ENCODE results near the gene NCF2.

NCF2 gene

GRCh38 chr1:183548116-183548515, 42.1 kb downstream of the NCF2 start:
- no peak for DNase-seq

- no peak for DNase-seq
Measured at GRCh38 chr1:183546427-183546826, 43.8 kb downstream of the NCF2 start.

GRCh38 chr1:183544598-183545297, 45.5 kb downstream of the NCF2 start:
- no peak for DNase-seq

- DNase-seq, result no peak
Measured at GRCh38 chr1:183543619-183544204, 46.5 kb downstream of the NCF2 start.

- no peak for DNase-seq
Measured at GRCh38 chr1:183537405-183537804, 52.9 kb downstream of the NCF2 start.

- no peak for DNase-seq
Measured at GRCh38 chr1:183533617-183534174, 56.6 kb downstream of the NCF2 start.

- no peak for DNase-seq
Measured at GRCh38 chr1:183528577-183528976, 61.7 kb downstream of the NCF2 start.

- no peak for DNase-seq
Measured at GRCh38 chr1:183522104-183522503, 68.2 kb downstream of the NCF2 start.

- no peak for DNase-seq
Measured at GRCh38 chr1:183520379-183520778, 69.9 kb downstream of the NCF2 start.

- no peak for DNase-seq
Measured at GRCh38 chr1:183517401-183517800, 72.9 kb downstream of the NCF2 start.

GRCh38 chr1:183516725-183517124, 73.5 kb downstream of the NCF2 start:
- no peak for DNase-seq

GRCh38 chr1:183515002-183515689, 75.1 kb downstream of the NCF2 start:
- DNase-seq, result no peak

GRCh38 chr1:183514235-183514634, 76.0 kb downstream of the NCF2 start:
- no peak for DNase-seq

GRCh38 chr1:183512450-183512849, 77.8 kb downstream of the NCF2 start:
- no peak for DNase-seq

- DNase-seq, result no peak
Measured at GRCh38 chr1:183508694-183509093, 81.6 kb downstream of the NCF2 start.

GRCh38 chr1:183506561-183506960, 83.7 kb downstream of the NCF2 start:
- DNase-seq, result no peak
